Breast epithelium (tissue), 4 donors: Measurements from ENCODE around the gene ZNF30. TPM values are rescaled to one million over a fixed set of nuclear protein-coding genes. Genes with fewer than 3 reads are reported as not detected.

Experiments
- DNase-seq, 2 donors: peaks; one replicate each; pipeline ENCODE4 v3.0.0-alpha.2; 2019; ENCODE audit warnings: low spot score in 2 of 2
- H3K27ac ChIP-seq, 2 donors: fragments of 200-600 bp; sonication (generic) in 1 of 2; one replicate each; pipeline ENCODE4 v1.5.1; 2016 to 2019; ENCODE audit warnings: mild to moderate bottlenecking in 1 of 2
- H3K27me3 ChIP-seq, 2 donors: fragments of 200-600 bp; sonication (generic) in 1 of 2; one replicate each; pipeline versions ENCODE4 v1.5.1 to v1.6.0; 2017 to 2019; ENCODE audit warnings: control low read depth in 1 of 2, mild to moderate bottlenecking in 1 of 2
- H3K36me3 ChIP-seq: fragments of 200-600 bp; one replicate; pipeline ENCODE4 v1.5.1; 2019
- H3K4me1 ChIP-seq, 2 donors: fragments of 200-600 bp; sonication (generic); one replicate each; pipeline ENCODE4 v1.5.1; 2016 to 2019; ENCODE audit warnings: control low read depth in 1 of 2
- H3K4me3 ChIP-seq, 3 donors: fragments of 200-600 bp; sonication (generic); 1 replicate in 2 of 3; 2 replicates in 1 of 3; pipeline ENCODE4 v1.5.1; 2016 to 2019; ENCODE audit warnings: mild to moderate bottlenecking in 3 of 3, moderate library complexity in 2 of 3
- H3K9me3 ChIP-seq, 2 donors: fragments of 200-600 bp; sonication (generic) in 1 of 2; one replicate each; pipeline ENCODE4 v1.5.1; 2016 to 2019; ENCODE audit warnings: control low read depth in 1 of 2
- CTCF ChIP-seq, 3 donors: fragments of 450-650 bp; IDR thresholded peaks; one replicate each; pipeline ENCODE4 v1.5.1; 2016 to 2017; ENCODE audit warnings: antibody characterized with exemption in 3 of 3, mild to moderate bottlenecking in 3 of 3, moderate library complexity in 3 of 3
- POLR2A ChIP-seq: fragments of 450-650 bp; IDR thresholded peaks from one replicate; pipeline ENCODE4 v1.6.1; 2016; ENCODE audit warnings: antibody characterized with exemption, mild to moderate bottlenecking, moderate library complexity
- POLR2AphosphoS5 ChIP-seq, 3 donors: sonication (generic); formaldehyde crosslinking; IDR thresholded peaks; one replicate each; pipeline ENCODE4 v1.6.1; 2017; ENCODE audit warnings: antibody characterized with exemption in 3 of 3
- intact Hi-C: fragments of 100-400 bp; cut with DNase I; formaldehyde crosslinking; loops from one replicate; pipeline ENCODE4 v1.15.1; 2023; ENCODE audit warnings: low total_unique reads
- total RNA-seq, 3 donors: library from RNA; depleted of rRNA; stranded (reverse); fragments of >200 nt; gene quantifications; one replicate each; pipeline ENCODE4 v1.1.0, GENCODE V29; 2016

Gene ZNF30
- total RNA-seq, result 1 to 10 TPM; 1.6 to 3.8 (median 2.0) TPM

- Histone ChIP-seq H3K27ac (peak within 1 kb of the TSS; percentile 41 to 82), H3K27me3 (no peaks in the 10 kb centered on the region), H3K9me3 (no peaks in the 10 kb centered on the region), H3K4me1 (peaks cover 0 to 4% of the 10 kb centered on the region in 2 donors), H3K36me3 (no peaks in the 10 kb centered on the region), H3K4me3 (peak within 1 kb of the TSS; percentile 61 to 90 (median 70))
- TF ChIP-seq POLR2AphosphoS5 (IDR thresholded peaks at IDR 0.05), result no peak
- no peak for TF ChIP-seq POLR2A
- TF ChIP-seq CTCF (IDR thresholded peaks at IDR 0.05), result no peak
- intact Hi-C loops, result no loop called here
- DNase-seq, result peak; percentile 84 to 90
Observed at GRCh38 chr19:34926685-34927375, at the start of gene ZNF30. Gene ZNF30, plus strand, starts transcription at chr19:34926903. Its CDS starts 3,045 bp downstream, at chr19:34929948.

DNA sequence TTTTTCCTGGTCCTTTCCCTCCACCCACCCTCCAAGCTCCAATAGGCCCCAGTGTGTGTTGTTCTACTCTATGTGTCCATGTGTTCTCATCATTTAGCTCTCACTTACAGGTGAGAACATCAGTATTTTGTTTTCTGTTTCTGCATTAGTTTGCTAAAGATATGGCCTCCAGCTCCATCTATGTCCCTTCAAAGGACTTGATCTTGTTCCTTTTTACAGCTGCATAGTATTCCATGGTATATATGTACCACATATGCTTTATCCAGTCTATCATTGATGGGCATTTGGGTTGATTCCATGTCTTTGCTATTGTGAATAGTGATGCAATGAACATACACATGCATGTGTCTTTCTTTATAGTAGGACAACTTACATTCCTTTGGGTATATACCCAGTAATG lies 47.1 kb upstream of the ZNF30 start:
- DNase-seq, result no peak
- H3K27me3 ChIP-seq, result no peaks in the 10 kb centered on the region
- peaks cover 0 to 2% of the 10 kb centered on the region in 2 donors for H3K9me3 ChIP-seq
- no peaks in the 10 kb centered on the region for H3K4me1 ChIP-seq
- H3K36me3 ChIP-seq, result no peaks in the 10 kb centered on the region
- no peak for TF ChIP-seq POLR2AphosphoS5 (IDR thresholded peaks at IDR 0.05)
- TF ChIP-seq POLR2A, result no peak
- TF ChIP-seq CTCF (IDR thresholded peaks at IDR 0.05), result no peak
- no peak overlapping the region for H3K4me3 ChIP-seq
- intact Hi-C loops, result no loop called here
- H3K27ac ChIP-seq, result no peak overlapping the region

DNA sequence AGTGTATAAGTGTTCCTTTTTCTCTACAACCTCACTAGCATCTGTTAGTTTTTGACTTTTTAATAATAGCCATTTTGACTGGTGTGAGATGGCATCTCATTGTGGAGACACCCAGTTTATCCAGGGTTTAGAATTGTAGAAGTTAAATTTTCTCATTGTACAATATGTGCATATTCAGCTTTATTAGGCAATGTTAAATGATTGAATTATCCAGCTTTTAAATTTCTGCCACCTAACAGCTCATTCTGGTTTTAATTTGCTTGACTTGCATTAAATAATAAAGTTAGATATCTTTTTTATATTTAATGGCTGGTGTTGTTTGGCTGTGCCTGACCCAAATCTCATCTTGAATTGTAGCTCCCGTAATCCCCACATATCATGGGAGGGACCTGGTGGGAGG lies 46.7 kb upstream of the ZNF30 start:
- H3K4me3 ChIP-seq, result no peak overlapping the region
- no peaks in the 10 kb centered on the region for H3K27me3 ChIP-seq
- H3K36me3 ChIP-seq, result no peaks in the 10 kb centered on the region
- H3K9me3 ChIP-seq, result peaks cover under 1 to 6% of the 10 kb centered on the region in 2 donors
- no peak for DNase-seq
- no peak for TF ChIP-seq POLR2A
- TF ChIP-seq CTCF (IDR thresholded peaks at IDR 0.05), result no peak
- no peak for TF ChIP-seq POLR2AphosphoS5 (IDR thresholded peaks at IDR 0.05)
- intact Hi-C loops, result no loop called here
- H3K4me1 ChIP-seq, result no peaks in the 10 kb centered on the region
- no peak overlapping the region for H3K27ac ChIP-seq

DNA sequence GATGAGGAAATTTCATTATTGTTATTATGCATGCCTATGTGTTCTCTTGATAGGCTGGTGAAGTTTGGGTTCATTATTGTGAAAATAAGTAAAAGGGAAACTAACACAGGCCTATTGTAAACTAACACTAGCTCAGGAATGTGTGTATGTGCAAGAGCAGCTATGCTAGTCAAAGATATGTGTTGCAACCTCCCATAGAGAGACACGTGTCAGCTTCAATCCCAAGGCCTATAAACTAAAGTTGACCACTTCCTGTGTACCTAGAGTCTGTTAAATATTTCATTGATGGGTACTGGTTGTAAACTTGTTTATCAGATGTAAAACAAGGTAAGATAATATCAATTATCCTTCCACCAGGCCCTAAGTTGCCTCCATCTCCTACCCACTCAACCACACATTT lies 44.7 kb upstream of the ZNF30 start:
- H3K27me3 ChIP-seq, result no peaks in the 10 kb centered on the region
- H3K27ac ChIP-seq, result no peak overlapping the region
- H3K4me3 ChIP-seq, result no peak overlapping the region
- H3K9me3 ChIP-seq, result peaks cover 14 to 25% of the 10 kb centered on the region in 2 donors
- DNase-seq, result no peak
- no peak for TF ChIP-seq POLR2AphosphoS5 (IDR thresholded peaks at IDR 0.05)
- no peak for TF ChIP-seq CTCF (IDR thresholded peaks at IDR 0.05)
- no peak for TF ChIP-seq POLR2A
- no peaks in the 10 kb centered on the region for H3K36me3 ChIP-seq
- no peaks in the 10 kb centered on the region for H3K4me1 ChIP-seq
- intact Hi-C loops, result no loop called here

DNA sequence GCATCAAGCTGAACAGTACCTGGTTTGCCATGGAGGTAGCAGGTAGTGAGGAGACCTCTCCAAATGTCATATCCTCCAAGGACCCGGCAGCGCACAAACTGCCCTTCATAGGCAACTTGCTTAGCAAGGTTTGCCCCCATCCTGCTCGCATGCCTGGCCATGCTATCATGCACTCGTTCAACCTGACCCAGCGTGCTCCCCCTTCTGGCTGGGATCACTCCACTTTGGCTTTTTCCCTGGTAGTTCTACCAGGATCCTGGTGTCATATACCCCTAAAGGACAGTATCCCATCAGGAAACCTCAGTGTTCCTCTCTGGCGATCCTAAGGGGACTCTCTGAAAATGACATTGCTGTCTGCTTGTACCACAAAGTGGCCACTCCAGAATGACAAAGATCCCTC lies 38.6 kb upstream of the ZNF30 start:
- intact Hi-C loops, result no loop called here
- DNase-seq, result no peak
- Histone ChIP-seq H3K36me3 (no peaks in the 10 kb centered on the region), H3K27me3 (no peaks in the 10 kb centered on the region), H3K9me3 (peaks cover 14 to 37% of the 10 kb centered on the region in 2 donors), H3K27ac (no peak overlapping the region), H3K4me1 (no peaks in the 10 kb centered on the region), H3K4me3 (no peak overlapping the region)
- no peak for TF ChIP-seq POLR2AphosphoS5 (IDR thresholded peaks at IDR 0.05)
- no peak for TF ChIP-seq POLR2A
- no peak for TF ChIP-seq CTCF (IDR thresholded peaks at IDR 0.05)
